GM19099 (cell line): ENCODE data around the gene HES7.

Experiments used
- POLR2A ChIP-seq: IDR thresholded peaks from 3 replicates; pipeline ENCODE4 v1.6.1; 2011; ENCODE audit warnings: low read depth; ENCODE audit not compliant: insufficient read length; ENCODE audit errors: extremely low read depth

Gene HES7

GRCh38 chr17:8121681-8122421 lies 2.1 kb downstream of the HES7 start:
- no peak for TF ChIP-seq POLR2A

DNA sequence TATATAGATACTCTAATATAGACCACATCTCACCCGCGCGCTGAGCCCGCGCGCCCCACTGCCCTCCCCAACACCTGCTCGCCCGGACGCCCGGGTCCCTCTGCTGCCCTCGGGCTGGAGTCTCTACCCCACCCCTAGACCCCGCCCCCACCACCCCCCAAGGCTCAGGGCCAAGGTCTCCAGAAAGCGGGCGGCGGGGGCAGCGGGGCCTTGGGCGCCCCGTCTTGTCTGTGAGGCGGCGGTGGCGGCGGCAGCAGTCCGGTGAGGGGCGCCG lies 2.6 kb downstream of the HES7 start:
- no peak for TF ChIP-seq POLR2A

DNA sequence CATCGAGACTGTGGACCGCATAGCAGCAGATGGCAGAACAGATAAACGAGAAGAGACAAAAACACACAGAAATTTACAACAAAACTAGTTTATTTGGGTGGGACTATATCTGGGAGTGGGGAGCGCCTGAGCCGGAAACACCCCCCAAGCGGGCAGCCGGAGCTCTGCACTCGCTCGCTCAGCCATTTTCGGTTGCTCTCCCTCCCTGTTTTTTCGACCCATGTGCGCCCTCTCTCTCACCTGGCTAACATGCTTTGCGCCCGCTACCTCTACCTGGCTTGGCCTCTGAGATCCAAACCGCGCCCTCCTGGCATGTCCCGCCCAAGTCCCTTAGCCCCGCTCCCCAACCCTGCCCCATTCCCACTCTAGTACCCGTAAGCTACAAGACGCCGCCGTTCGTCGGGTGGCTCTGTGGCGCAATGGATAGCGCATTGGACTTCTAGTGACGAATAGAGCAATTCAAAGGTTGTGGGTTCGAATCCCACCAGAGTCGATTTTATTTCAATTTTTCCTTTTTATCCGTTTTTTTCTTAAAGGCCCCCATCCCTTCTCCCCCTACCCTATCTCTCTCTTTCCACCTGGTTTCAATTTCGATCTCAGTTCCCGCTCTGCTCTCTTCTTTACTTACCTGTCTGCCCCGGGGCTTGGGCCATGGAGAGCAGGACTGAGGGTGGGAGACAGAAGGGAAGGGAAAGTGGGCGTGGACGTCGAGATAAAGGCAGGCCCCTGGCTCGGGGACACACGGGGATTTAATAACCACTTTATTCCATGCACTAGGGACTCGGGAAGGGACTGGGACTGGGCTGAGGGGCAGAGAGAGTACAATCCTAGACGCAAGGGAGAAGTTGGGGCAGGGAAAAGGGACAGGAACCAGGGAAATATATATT lies 3.1 kb downstream of the HES7 start:
- no peak for TF ChIP-seq POLR2A

DNA sequence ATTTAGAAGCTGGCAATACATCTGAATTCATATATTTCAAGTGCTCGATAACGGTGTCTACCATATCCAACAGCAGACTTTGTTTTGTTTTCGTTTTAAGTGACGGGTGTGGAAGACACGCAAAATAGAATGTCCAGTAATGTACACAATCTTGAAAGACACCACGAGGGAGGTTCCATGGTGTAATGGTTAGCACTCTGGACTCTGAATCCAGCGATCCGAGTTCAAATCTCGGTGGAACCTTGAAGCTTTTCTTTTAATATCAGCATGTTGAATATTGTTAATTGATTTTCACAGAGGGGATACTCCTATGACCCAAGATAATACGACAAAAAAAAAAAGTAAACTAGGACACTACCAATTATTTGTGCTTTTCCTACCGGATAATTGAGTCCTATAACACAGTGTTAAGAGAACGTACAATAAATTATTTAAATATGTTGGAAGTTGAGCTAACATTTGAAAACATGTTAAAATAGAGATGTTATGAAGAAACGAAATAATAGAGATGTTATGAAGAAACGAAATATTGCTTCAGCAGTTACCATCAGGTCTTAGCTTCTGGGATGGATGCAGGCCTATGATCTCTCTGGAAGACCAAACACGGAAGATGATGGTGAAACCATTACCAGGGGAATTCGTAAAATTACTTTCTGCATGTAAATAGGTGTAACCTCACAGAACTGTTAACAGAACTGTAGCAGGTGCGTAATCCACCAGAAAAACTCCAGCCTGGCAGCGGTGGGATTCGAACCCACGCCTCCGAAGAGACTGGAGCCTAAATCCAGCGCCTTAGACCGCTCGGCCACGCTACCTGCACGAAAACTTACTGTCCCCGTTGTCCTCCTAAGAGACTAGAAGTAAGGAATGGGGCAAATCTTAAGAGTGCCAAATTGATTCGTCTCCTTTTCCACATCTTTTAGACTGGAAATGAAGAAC lies 4.1 kb downstream of the HES7 start:
- TF ChIP-seq POLR2A, result no peak

- no peak for TF ChIP-seq POLR2A
These were observed 4.9 kb downstream of the HES7 start for GRCh38 chr17:8118769-8119580.

- TF ChIP-seq POLR2A, result no peak
These were observed 5.7 kb downstream of the HES7 start, which contains the start of gene ALOXE3 for GRCh38 chr17:8117980-8118768. ALOXE3 (minus strand) TSS chr17:8118514; CDS start chr17:8117990, 524 bp downstream.

- no peak for TF ChIP-seq POLR2A
These were observed 6.4 kb downstream of the HES7 start for GRCh38 chr17:8117367-8117979.

DNA sequence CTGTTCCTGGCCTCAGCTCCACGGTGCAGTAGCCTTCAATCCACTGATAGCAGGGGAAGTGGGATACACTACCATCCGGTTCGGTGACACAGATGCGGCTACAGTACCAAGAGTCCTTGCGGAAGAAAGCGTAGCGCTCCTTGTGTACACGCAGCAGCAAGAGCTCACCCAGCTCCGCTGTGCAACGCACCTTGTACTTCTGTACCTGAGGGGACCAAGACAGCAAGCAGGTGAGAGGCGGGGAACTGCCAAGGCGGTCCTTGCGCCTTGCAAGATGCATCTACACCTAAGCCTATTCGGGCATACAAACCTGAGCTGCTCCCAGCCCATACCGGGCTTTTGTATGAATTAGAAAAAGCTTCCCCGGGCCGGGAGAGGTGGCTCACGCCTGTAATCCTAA lies 7.1 kb downstream of the HES7 start:
- no peak for TF ChIP-seq POLR2A

DNA sequence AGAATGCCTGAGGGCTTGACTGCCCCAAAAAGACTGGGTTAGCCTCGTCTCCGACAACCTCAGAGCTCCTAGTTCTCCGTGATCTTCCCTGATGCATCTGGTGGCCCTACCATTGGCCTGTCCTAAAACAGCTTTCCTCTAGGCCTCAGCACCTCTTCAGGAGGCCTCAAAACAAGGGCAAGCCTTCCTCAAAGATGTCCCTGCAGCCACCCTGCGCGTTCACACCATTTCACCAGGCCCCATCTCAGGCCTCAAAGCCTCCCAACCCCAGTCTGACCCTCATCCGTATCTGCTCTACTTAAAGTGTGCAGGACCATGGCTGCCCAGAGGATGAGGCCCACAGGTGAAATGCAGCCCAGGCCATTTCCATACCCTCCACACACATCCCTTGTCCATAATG lies 13.0 kb downstream of the HES7 start:
- TF ChIP-seq POLR2A, result no peak

DNA sequence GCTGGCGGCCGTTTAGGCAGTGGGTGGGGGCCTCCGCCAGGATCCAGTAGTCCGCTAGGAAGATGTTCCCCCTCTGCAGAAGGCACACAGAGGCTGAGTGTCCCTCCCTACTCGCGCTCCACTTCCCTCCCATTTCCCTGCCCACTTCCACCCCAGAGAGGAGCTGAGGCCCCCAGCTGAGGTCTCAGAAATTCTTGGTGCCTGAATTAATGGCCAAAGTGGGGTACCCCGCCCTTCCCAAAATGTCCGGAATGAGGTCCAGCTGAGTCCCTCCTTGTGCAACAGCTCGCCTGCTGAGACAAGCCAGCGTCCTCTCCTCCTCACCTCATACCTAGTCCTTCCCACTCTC lies 13.5 kb downstream of the HES7 start:
- no peak for TF ChIP-seq POLR2A

DNA sequence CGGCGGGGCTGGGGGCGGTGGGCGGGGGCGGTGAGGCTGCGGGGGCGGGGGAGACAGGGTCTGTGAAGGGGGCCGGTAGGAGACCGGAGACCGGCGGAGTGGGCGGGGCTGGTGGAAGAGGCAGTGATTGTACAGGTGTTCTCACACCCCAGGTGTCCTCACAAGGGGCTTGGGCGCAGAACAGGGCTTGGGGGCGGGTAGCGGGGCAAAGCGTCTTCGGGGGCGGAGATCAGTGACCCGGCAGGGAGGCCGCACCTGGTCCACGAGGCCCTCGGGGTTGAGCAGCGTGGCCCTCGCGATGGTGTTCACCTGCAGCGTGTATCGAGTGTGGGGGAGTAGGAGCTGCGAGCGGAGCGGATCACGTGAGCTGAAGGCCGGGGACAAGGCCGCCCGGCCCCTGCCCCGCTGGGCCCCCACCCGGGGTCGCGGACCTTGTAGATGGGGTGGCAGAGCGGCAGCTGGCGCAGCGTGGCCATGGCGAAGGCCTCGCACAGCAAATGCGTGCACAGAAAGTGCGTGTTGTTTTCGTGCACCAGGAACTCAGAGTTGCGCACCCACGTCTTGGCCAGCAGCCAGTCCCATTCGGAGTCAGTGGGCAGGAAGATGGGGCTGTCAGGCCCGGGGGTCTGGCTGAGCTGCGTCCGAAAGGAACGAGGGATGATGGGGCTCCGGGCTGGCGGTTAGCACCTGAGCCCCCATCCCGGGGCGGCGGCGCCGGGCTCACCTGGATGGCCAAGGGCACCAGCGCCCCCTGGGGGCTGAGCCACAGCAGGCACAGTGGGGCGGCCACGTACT lies 14.0 kb downstream of the HES7 start:
- no peak for TF ChIP-seq POLR2A

GRCh38 chr17:8108972-8109660 lies 14.8 kb downstream of the HES7 start:
- TF ChIP-seq POLR2A, result no peak
